Neural progenitor cell (in vitro differentiated cells): ENCODE results near the gene TSPAN5.

Experiments used
- CTCF ChIP-seq: fragments of 200-600 bp; sonication (generic); IDR thresholded peaks from 2 replicates; pipeline ENCODE4 v1.5.1; 2017; ENCODE audit warnings: antibody characterized with exemption, mild to moderate bottlenecking
- EZH2 ChIP-seq: fragments of 200-600 bp; sonication (generic); IDR thresholded peaks from 2 replicates; pipeline ENCODE4 v1.6.1; 2017; ENCODE audit warnings: antibody characterized with exemption, mild to moderate bottlenecking, moderate library complexity
- EZH2phosphoT487 ChIP-seq: fragments of 200-600 bp; sonication (generic); IDR thresholded peaks from 2 replicates; pipeline ENCODE4 v1.6.1; 2017; ENCODE audit warnings: antibody characterized with exemption

- no peak for TF ChIP-seq CTCF
- TF ChIP-seq EZH2 = no peak
- no peak for TF ChIP-seq EZH2phosphoT487
Observed at GRCh38 chr4:98639523-98639922, 18.9 kb downstream of the TSPAN5 start.
